Stimulated activated CD8-positive, alpha-beta memory T cell treated with anti-CD3 and anti-CD28 coated beads, Interleukin-4, amount 100 ng/mL, for 48 hours (primary cell): Measurements from ENCODE around the gene CEACAM19.
"Not testable (repeated sequence)": the region's sequence is repeated elsewhere in the genome, so short reads cannot be mapped to it uniquely, and the experiment has no call there.

Source experiments
- DNase-seq: peaks from one replicate; pipeline ENCODE4 v3.0.0-alpha.2; 2020

Gene CEACAM19

DNA sequence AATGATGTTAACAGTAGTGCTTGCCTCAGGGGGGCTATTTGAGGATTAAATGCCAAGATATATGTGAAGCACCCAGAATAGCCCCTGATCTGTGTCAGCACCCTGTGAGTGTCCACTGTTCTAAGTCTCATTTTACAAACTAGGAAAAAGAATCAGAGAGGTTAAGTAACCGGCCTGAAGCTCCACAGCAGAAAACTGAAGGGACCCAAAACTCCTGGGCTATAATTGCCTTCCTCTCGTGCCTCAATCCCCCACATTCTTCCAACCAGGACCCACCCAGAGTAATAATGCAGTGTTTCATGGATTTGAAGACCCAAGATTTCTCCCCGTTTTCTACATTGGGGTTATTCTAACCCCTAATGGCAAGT lies 25.2 kb upstream of the CEACAM19 start:
- no peak for DNase-seq

DNA sequence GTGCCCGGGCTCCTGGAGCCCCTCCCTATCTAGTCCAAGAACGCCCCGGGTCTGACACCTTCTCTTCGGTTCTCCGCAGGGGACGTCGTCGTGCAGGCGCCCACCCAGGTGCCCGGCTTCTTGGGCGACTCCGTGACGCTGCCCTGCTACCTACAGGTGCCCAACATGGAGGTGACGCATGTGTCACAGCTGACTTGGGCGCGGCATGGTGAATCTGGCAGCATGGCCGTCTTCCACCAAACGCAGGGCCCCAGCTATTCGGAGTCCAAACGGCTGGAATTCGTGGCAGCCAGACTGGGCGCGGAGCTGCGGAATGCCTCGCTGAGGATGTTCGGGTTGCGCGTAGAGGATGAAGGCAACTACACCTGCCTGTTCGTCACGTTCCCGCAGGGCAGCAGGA lies 24.1 kb upstream of the CEACAM19 start:
- DNase-seq: no peak

DNA sequence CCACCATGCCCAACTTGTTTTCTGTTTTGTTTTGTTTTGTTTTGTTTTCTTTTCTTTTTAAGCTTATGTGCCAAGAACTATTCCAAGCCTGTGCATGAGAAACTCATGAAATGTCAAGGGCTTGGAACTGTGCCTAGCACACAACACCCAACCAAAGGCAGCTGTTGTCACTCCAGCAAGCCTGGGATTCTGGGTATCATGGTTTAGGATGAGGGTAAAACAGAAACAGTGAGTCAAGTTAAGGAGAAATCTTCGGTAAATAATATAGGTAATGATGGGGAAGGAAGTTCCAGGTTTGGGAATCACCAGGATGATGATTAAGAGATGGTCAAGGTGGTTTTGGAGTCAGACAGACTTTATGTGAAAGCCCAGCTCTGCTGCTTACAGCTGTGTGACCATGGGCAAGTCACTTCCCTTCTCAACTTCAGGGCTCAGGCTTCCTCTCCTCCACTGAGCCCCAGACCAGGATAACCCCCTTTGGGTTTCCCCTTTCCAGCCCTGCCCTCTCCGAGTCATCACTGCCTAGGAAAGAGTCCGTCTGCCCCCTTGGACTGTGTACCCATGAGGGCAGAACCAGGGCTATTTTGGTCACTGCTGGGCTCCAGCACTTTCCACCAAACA lies 22.5 kb upstream of the CEACAM19 start:
- DNase-seq: no peak

DNA sequence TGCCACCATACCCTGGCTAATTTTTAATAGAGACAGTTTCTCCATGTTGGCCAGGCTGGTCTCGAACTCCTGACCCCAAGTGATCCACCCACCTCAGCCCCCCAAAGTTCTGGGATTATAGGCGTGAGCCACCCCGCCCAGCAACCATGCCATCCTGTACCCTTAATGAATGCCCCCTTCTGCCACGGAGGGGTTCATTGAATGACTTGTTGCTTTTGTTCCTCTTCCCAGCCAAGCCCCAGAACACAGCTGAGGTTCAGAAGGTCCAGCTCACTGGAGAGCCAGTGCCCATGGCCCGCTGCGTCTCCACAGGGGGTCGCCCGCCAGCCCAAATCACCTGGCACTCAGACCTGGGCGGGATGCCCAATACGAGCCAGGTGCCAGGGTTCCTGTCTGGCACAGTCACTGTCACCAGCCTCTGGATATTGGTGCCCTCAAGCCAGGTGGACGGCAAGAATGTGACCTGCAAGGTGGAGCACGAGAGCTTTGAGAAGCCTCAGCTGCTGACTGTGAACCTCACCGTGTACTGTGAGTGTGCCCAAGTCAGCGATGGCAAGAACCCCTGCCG lies 21.6 kb upstream of the CEACAM19 start:
- DNase-seq: no peak

DNA sequence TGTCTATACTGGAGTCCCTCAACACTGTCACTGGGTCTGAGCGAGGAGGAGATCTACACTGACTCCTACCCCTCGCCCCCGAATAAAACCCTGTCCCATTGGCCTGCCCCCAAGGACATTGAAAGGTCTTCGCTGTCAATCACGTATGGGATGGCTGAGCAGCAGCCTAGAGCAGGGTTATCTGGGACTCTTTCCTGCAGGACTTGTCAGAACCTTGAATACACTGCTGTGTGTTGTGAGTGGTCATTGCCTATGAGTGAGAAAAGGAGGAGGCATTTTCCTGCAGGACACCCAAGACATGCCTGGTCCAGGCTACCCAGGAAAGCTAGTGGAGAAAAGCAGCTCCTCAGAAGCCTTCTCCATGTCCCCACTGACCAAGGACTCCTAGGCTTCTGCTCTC lies 17.9 kb upstream of the CEACAM19 start:
- DNase-seq: no peak

DNA sequence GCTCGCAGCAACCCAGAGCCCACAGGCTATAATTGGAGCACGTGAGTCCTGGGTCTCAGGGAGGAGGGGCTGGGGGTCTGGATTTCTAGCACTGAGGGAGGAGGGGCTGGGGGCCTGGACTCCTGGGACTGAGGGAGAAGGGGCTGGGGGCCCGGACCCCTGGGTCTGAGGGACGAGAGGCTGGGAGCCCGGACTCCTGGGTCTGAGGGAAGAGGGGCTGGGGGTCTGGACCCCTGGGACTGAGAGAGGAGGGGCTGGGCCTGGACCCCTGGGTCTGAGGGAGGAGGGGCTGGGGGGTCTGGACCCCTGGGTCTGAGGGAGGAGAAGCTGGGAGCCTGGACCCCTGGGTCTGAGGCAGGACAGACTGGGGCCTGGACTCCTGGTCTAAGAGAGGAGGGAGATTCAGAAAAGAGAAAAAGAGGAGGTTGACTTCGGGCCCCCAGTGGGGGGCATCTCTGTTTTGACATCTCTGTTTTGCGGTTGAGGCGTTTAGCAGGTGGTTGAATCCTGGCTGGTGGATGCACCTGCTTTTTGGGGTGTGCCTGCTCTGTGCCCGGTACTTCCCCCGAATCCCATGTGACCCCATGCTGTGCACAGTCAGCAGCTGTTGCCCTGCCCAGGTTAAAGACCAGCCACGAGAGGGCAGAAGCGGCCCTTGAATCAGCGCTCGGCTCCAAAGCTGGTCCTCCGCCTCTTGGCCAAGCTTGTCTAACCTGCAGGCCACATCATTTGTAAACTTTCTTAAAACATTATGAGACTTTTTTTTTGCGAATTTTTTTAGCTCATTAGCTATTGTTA lies 17.1 kb upstream of the CEACAM19 start:
- peak; percentile 81 for DNase-seq

DNA sequence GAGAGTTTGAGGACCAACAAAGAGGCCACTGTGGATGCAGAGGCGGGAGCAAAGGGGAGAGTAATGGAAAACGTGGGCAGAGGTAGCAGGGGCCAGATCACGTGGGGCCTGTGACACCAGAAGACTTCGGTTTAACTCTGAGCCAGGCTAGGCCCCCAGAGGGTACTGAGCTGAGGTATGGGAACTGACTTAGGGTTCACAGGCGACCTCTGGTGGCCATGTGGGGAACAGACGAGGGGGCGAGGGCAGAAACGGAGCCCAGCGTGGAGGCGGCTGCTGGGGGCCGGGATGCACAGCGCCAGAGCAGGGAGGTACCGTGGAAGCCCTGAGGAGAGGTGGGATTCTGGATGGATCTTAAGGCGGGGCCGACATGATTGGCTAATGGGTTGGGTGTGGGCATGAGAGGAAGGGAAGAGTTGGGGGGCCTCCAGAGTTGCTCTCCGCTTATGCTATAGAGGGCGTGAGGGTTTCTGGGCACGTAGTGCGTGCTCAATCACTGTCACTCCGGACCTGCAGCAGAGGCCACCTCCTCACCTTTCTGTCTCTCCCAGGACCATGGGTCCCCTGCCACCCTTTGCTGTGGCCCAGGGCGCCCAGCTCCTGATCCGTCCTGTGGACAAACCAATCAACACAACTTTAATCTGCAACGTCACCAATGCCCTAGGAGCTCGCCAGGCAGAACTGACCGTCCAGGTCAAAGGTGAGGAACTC lies 13.9 kb upstream of the CEACAM19 start:
- peak; percentile 88 for DNase-seq

DNA sequence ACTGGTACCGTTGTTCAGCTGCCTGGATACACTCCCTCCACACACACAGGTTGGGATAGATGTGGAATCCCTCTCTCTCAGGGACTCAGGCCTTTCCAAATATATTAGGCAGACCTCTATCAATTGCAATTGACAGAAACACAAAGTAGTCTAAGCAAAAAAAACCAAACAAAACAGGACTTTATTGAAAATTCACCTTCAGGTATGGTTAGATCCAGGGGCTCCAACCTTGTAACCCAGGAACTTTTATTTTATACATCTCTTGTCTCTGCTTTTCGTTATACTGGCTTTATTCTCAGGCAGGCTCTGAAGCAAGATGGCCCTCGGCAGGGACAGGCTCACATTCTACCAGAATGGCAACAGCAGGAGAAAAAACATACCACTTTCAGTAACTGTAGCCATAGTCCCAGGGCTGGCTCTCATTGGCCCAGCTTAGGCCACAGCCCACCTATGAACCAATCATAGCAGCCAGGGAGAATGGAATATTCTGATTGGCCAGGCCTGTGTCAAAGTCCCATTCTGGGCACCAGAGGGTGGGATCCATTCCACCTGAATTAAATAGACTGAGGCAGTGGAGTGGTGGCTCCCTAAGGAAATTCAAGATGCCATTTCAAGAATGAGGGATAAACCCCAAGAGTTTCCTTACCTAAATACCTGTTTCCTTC lies 13.1 kb upstream of the CEACAM19 start:
- DNase-seq: no peak

DNA sequence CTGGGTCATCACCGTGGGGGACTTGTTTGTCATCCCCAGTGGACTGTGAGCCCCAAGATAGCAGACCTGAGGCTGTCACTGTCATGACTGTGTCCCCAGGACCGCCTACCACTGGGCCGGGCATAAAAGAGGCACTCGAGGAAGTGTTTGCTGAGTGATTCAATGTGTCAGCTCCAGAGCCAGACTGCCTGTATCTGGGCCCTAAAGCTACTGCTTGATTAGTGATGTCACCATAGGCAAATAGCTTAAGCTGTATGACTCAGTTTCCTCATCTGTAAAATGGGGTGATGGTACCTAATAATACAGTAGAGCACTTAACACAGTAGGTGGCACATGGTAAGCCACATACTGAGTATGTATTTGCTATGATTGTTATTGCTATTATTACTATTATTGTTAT lies 11.2 kb upstream of the CEACAM19 start:
- no peak for DNase-seq

DNA sequence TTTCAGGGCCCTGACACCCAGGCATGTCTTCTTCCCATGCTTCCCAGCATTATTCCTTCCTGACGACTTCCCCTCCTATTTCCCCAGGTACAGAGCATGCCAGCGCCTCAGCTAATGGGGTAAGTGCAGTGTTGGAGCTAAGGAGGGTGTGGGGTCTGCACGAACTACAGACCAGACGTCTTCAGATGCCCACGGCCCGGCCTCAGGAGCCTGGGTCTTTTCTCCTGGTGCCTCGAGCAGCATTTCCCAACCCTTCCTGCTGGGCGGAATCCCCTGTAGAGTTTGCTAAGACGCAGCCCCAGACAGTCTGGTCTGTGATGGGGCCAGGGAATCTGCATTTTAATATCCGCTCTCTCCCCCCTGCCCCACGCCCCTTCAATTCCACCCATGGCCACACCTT lies 10.1 kb upstream of the CEACAM19 start:
- DNase-seq: no peak

DNA sequence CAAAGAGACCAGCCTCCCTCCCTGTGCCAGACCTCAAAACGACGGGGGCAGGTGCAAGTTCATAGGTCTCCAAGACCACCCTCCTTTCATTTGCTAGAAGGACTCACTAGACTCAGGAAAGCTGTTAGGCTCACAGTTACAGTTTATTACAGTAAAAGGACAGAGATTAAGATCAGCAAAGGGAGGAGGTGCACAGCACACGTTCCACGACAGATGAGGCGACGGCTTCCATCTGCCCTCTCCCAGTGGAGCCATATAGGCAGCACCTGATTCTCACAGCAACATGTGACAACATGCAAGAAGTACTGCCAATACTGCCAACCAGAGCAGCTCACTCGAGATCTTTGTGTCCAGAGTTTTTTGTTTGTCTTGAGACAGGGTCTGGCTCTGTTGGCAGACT lies 9.4 kb upstream of the CEACAM19 start:
- DNase-seq: no peak

DNA sequence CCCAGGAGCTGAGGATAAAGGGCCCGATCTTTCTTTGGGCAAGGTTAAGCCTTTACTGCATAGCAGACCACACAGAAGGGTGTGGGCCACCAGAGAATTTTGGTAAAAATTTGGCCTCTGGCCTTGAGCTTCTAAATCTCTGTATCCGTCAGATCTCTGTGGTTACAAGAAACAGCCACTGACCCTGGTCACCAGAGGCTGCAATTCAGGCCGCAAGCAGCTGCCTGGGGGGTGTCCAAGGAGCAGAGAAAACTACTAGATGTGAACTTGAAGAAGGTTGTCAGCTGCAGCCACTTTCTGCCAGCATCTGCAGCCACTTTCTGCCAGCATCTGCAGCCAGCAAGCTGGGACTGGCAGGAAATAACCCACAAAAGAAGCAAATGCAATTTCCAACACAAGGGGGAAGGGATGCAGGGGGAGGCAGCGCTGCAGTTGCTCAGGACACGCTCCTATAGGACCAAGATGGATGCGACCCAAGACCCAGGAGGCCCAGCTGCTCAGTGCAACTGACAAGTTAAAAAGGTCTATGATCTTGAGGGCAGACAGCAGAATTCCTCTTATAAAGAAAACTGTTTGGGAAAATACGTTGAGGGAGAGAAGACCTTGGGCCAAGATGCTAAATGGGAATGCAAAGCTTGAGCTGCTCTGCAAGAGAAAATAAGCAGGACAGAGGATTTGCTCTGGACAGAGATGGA lies 8.4 kb upstream of the CEACAM19 start:
- no peak for DNase-seq

DNA sequence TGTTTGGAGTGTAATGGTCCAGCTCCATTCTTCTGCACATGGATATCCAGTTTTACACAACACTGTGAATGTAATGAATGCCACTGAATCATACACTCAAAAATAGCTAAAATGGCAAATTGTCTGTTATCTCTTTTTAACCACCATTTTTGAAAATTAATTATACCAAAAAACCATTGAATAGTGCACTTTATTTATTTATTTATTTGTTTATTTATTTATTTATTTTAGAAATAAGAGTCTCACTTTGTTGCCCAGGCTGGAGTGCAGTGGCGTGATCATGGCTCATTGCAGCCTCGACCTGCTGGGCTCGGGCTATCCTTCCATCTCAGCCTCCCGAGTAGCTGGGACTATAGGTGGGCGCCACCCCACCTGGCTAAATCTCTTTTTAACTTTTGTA lies 7.3 kb upstream of the CEACAM19 start:
- DNase-seq: no peak

DNA sequence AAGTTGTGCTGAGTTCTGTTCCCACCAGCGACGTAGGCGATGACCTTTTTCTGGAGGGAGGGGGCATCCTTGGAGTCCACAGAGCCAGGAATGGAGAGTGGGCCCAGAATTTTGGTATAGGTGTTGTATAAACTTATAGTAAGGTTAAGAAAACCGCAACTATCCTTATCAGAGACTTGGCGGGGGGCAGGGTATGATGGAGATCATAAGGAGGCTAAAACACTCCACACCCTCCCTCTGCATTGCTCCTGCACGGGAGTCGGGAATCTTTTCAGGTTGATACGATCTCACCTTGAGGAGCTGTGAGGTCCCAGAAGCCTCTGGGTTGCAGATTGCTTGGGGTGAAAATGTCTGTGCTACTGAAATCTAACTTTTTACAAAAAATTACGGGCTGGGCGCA lies 6.3 kb upstream of the CEACAM19 start:
- DNase-seq: no peak

DNA sequence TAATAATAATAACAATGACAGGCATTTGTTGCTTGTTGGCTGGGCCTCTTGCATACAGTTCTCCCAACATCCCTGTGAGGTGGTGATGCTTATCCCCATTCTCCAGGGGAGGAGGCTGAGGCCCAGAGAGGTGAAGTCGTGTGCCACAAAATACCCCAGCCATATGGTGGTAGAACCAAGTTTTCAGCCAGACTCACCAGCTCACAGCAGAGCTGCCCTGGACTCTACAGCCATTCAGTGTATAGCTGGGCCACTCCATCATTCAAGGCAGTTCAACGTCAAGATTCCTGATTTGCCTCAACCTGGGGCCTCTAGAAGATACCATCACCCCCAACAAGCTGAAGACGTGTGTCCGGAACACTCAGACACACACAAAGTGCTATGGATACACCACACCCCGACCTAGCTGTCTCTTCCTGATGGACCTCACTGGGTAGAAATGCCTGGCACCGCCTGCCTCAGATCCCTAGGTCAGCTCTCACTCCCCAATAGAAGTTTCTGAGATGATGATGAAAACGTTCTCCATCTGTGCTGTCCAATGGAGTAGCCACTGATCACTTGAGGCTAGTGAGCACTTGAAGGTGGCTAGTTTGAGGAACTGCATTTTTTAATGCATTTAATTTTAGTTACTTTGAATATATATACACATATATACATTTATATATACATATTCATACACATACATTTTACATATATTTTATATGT lies 4.3 kb upstream of the CEACAM19 start:
- DNase-seq: no peak

DNA sequence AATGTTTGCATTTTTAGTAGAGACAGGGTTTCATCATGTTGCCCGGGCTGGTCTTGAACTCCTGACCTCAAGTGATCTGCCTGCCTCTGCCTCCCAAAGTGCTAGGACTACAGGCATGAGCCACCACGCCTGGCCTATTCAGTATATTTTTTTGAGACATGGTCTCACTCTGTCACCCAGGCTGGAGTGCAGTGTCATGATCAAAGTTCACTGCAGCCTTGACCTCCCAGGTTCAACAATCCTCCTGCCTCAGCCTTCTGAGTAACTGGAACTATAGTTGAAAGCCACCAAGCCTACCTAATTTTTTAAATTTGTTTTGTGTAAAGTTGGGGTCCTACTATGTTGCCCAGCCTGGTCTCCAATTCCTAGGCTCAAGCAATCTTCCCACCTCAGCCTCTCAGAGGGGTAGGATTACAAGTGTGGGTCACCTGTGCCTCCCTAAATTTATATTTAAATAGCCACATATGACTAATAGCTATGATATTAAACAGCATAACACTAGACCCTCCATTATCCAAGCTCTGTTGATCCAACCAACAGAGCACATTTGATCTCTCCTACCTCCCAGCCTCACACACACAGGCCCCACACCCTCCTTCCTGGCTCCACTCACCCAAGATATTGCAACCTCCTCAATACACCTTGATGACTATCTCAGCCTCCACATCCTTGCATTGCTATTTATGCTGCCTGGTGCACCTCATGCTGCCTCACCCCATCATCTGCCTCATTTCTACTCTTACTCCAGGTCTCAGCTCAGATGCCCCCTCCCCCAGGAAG lies 2.1 kb upstream of the CEACAM19 start:
- no peak for DNase-seq

DNA sequence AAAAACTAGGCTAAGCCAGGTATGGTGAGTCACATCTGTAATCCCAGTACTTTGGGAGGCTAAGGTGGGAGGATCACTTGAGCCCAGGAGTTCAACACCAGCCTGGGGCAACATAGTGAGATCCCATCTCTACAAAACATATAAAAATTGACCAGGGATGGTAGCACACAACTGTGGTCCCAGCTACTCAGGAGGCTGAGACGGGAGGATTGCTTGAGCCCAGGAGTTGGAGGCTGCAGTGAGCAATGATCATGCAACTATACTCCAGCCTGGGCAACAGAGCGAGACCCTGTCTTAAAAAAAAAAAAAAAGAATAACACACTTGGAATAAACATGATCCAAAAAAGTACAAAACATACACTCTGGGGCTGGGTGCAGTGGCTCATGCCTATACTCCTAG lies 1.3 kb upstream of the CEACAM19 start:
- not testable (repeated sequence) for DNase-seq

DNA sequence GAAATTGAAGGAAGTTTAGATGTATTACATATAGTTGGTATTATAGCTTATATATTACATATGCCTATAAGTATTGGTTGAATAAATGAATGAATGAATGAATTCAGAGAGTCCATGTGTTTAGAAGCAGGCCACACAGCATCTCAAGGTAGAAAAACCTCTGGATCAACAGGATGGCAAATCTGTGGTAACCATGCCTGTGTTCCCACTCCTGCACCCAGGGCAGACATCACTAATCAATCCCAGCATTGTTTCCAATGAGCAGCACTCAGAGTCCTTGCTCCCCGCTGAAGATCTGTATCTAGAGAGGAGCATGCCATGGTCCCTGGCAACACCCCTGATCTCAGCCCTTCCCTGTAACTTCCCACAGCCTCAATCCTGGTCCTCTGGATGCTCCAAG lies 944 bp downstream of the CEACAM19 start:
- no peak for DNase-seq

DNA sequence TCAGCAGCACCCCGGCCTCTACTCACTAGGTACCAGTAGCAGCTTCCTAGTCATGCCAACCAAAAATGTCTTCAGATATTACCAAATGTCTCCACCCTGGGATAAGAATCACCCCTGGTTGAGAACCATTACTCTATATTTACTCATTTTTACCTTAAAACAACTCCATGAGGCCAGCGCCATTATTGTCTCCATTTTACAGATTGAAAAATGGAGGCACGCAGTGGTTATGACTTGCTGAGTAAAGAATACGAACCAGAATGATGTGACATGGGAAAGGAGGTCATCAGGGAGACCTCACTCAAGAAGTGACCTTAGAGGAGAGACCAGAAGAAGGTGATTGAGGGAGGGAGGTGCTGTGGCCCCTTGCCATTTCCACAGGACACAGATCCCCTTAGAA lies 2.2 kb downstream of the CEACAM19 start:
- DNase-seq: no peak

DNA sequence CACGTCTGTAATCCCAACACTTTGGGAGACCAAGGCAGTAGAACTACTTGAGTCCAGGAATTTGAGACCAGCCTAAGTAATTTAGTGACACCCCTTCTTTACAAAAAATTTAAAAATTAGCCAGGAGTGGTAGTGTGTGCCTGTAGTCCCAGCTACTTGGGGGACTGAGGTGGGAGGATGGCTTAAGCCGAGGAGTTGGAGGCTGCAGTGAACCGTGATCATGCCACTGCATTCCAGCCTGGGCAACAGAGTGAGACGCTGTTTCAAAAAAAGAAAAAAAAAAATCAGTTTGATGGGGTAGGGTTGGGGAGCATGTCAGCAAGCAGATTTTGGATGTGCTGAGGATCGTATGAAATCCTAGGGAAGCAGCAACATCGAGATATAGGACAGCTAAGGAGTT lies 4.2 kb downstream of the CEACAM19 start:
- DNase-seq: no peak
